HepG2 (cell line): ENCODE results near the gene SESN3. TPM values are rescaled to one million over a fixed set of nuclear protein-coding genes. Genes with fewer than 3 reads are reported as not detected.
A peak's percentile ranks its signal among the peaks of the same experiment; 100 is the strongest.

Experiments used
- ATAC-seq: fragments of 200-7000 bp; cut with Tn5 transposase; 3 replicates; pipeline ENCODE4 v1.9.1; 2020; ENCODE audit warnings: mild to moderate bottlenecking, moderate library complexity
- BruUV-seq: library from RNA; stranded (reverse); fragments of 400-500 nt; replicated peaks from 2 replicates; lab custom pipeline; 2021; lab: Mats Ljungman, UMichigan
- CTCF ChIA-PET: fragments of 300-600 bp; formaldehyde crosslinking; extraction: SDS; loops from one replicate; lab custom pipeline; 2021; ENCODE audit warnings: low total read pairs, inconsistent platforms, low intra/inter-chr PET ratio; lab: Yijun Ruan, JAX
- POLR2A ChIA-PET: fragments of 350-600 bp; sonication (Branson Sonifier 250); formaldehyde crosslinking; loops from one replicate; lab custom pipeline; 2020; ENCODE audit warnings: antibody characterized with exemption, inconsistent platforms; lab: Yijun Ruan, JAX
- DNase-seq: peaks from one replicate; pipeline ENCODE4 v3.0.0-alpha.2; 2015; ENCODE audit warnings: low spot score
- FAIRE-seq: peaks from 3 replicates; lab custom pipeline; 2011; peaks lifted over from hg19 to GRCh38; lab: Jason Lieb, UNC
- H2AFZ ChIP-seq: one replicate; pipeline ENCODE4 v1.6.1; 2011; ENCODE audit warnings: low read length, inconsistent platforms
- H3K27ac ChIP-seq: fragments of 300-600 bp; 3 replicates; pipeline ENCODE4 v1.8.0; 2011; ENCODE audit warnings: mixed run types, mild to moderate bottlenecking, mixed read lengths, low read length, inconsistent platforms; ENCODE audit not compliant: insufficient read depth; ENCODE audit errors: extremely low read length
- H3K27me3 ChIP-seq, 2 experiments: fragments of 200-600 bp in 1 of 2; 2 replicates in 1 of 2; 3 replicates in 1 of 2; pipeline versions ENCODE4 v1.6.0 to v1.8.0; 2011; ENCODE audit warnings: low read length in 2 of 2, mild to moderate bottlenecking in 2 of 2, moderate library complexity in 2 of 2, inconsistent platforms in 1 of 2; ENCODE audit not compliant: insufficient read depth in 2 of 2, control insufficient read depth in 1 of 2
- H3K36me3 ChIP-seq, 2 experiments: fragments of 200-600 bp in 1 of 2; replicated peaks in 1 of 2; 2 replicates in 1 of 2; 3 replicates in 1 of 2; pipeline versions ENCODE4 v1.5.1 to v1.8.0; 2011; ENCODE audit warnings: low read length in 2 of 2, inconsistent platforms in 1 of 2; ENCODE audit not compliant: insufficient read depth in 2 of 2, control insufficient read depth in 1 of 2
- H3K4me1 ChIP-seq: 2 replicates; pipeline ENCODE4 v1.5.1; 2012; ENCODE audit warnings: low read length, inconsistent platforms; ENCODE audit not compliant: insufficient read depth
- H3K4me2 ChIP-seq: 2 replicates; pipeline ENCODE4 v1.6.0; 2011; ENCODE audit warnings: low read depth, low read length, inconsistent platforms
- H3K4me3 ChIP-seq, 3 experiments: fragments of 200-600 bp in 1 of 3; sonication (generic), shearing (Covaris generic) in 1 of 3; replicated peaks in 1 of 3; 2 replicates each; pipeline ENCODE4 v1.5.1; 2011 to 2016; ENCODE audit warnings: low read length in 3 of 3, inconsistent platforms in 2 of 3, low read depth in 2 of 3, mild to moderate bottlenecking in 2 of 3, control low read depth in 1 of 3, mixed read lengths in 1 of 3; ENCODE audit not compliant: insufficient read depth in 1 of 3
- H3K79me2 ChIP-seq: one replicate; pipeline ENCODE4 v1.6.1; 2011; ENCODE audit warnings: low read length, inconsistent platforms; ENCODE audit not compliant: insufficient read depth
- H3K9ac ChIP-seq: 2 replicates; pipeline ENCODE4 v1.6.0; 2011; ENCODE audit warnings: mild to moderate bottlenecking, low read depth, low read length, inconsistent platforms; ENCODE audit not compliant: insufficient read depth
- H3K9me3 ChIP-seq: 2 replicates; pipeline ENCODE4 v1.5.1; 2012; ENCODE audit warnings: mild to moderate bottlenecking, low read length
- H4K20me1 ChIP-seq: 2 replicates; pipeline ENCODE4 v1.6.0; 2011; ENCODE audit warnings: inconsistent platforms, mild to moderate bottlenecking, low read length, moderate library complexity; ENCODE audit not compliant: insufficient read depth
- ATF7 ChIP-seq, 2 experiments: fragments of 450-650 bp in 1 of 2; sonication (generic) in 1 of 2; formaldehyde crosslinking in 1 of 2; IDR thresholded peaks; 2 replicates each; pipeline versions ENCODE4 v1.4.0 to v1.6.1; 2016 to 2020; ENCODE audit warnings: antibody characterized with exemption in 1 of 2, mild to moderate bottlenecking in 1 of 2, missing genetic modification reagents in 1 of 2
- FOXP1 ChIP-seq, 2 experiments: fragments of 450-650 bp in 1 of 2; IDR thresholded peaks; 2 replicates each; pipeline ENCODE4 v1.6.1; 2017 to 2018; ENCODE audit warnings: antibody characterized with exemption in 1 of 2
- KLF9 ChIP-seq: IDR thresholded peaks from 2 replicates; pipeline ENCODE4 v1.6.1; 2016; ENCODE audit warnings: low read depth
- SMYD3 ChIP-seq: sonication (generic); formaldehyde crosslinking; IDR thresholded peaks from 2 replicates; pipeline ENCODE4 v1.8.1; 2023; ENCODE audit warnings: mild to moderate bottlenecking, missing genetic modification reagents
- TBX2 ChIP-seq: sonication (generic); formaldehyde crosslinking; IDR thresholded peaks from 2 replicates; pipeline ENCODE4 v1.5.0; 2020; ENCODE audit warnings: missing genetic modification reagents, mild to moderate bottlenecking, borderline replicate concordance
- TGIF2 ChIP-seq: IDR thresholded peaks from 2 replicates; pipeline ENCODE4 v1.6.1; 2016; ENCODE audit warnings: control low read depth, missing compliant biosample characterization
- XRCC5 ChIP-seq: fragments of 200-400 bp; formaldehyde crosslinking; optimal IDR thresholded peaks from 2 replicates; pipeline ENCODE3; 2017; ENCODE audit warnings: mild to moderate bottlenecking, low read length
- ZBTB34 ChIP-seq: sonication (generic); formaldehyde crosslinking; IDR thresholded peaks from 2 replicates; pipeline ENCODE4 v1.8.0; 2022; ENCODE audit warnings: mild to moderate bottlenecking, missing genetic modification reagents
- ZNF207 ChIP-seq: fragments of 450-650 bp; IDR thresholded peaks from 2 replicates; pipeline ENCODE4 v1.6.1; 2016; ENCODE audit warnings: antibody characterized with exemption, borderline replicate concordance
- ZNF468 ChIP-seq: sonication (generic); formaldehyde crosslinking; IDR thresholded peaks from 2 replicates; pipeline ENCODE4 v1.8.0; 2022; ENCODE audit warnings: mild to moderate bottlenecking, moderate library complexity, missing genetic modification reagents
- ZNF569 ChIP-seq: sonication (generic); formaldehyde crosslinking; IDR thresholded peaks from 2 replicates; pipeline ENCODE4 v1.5.0; 2020; ENCODE audit warnings: mild to moderate bottlenecking, missing genetic modification reagents, moderate library complexity, borderline replicate concordance
- ZNF672 ChIP-seq: sonication (generic); formaldehyde crosslinking; IDR thresholded peaks from 2 replicates; pipeline ENCODE4 v1.8.1; 2022; ENCODE audit warnings: missing genetic modification reagents
- ZNF841 ChIP-seq: sonication (generic); formaldehyde crosslinking; IDR thresholded peaks from 2 replicates; pipeline ENCODE4 v1.8.1; 2023; ENCODE audit warnings: missing genetic modification reagents, borderline replicate concordance
- WGBS: methylation state at CpG from one replicate; pipeline ENCODE4 v1.1.6; 2017; ENCODE audit warnings: low lambda C conversion rate; 5-methylcytosine and 5-hydroxymethylcytosine counted together
- in situ Hi-C: cut with HindIII; loops from 2 replicates; pipeline ENCODE4 v1.10.0; 2017; ENCODE audit warnings: low pct_unique_long_range_greater_than_20kb; ENCODE audit not compliant: extremely low pct_ligation_motif_present
- intact Hi-C: fragments of 100-400 bp; cut with micrococcal nuclease; formaldehyde crosslinking; loops from one replicate; pipeline ENCODE4 v1.10.0; 2022; ENCODE audit not compliant: unreplicated experiment
- polyA plus RNA-seq, 8 experiments: library from polyadenylated mRNA; depleted of rRNA in 3 of 8; stranded (reverse) in 7 of 8; unstranded in 1 of 8; fragments of >200 nt; fragmentation: Illumina TruSeq in 4 of 8; extraction: Trizol in 4 of 8; gene quantifications; 2 replicates each; pipeline versions ENCODE4 v1.2.1 to v1.2.3, GENCODE V29; 2011 to 2016; ENCODE audit warnings: low read depth in 4 of 8, missing spikeins in 1 of 8, mixed read lengths in 1 of 8; ENCODE audit not compliant: insufficient read depth in 1 of 8
- total RNA-seq, 5 experiments: library from RNA; depleted of rRNA; stranded (reverse); fragments of >200 nt; fragmentation: Illumina TruSeq; extraction: Trizol; gene quantifications; 2 replicates each; pipeline ENCODE4 v1.2.3, GENCODE V29; 2016; ENCODE audit warnings: low read depth in 1 of 5

Gene SESN3
- total and polyA plus RNA-seq, 2 of the 13 experiments (the other 11 are each of a cell fraction or from before 2014, with no cell fraction given) = 0.53 to 0.86 TPM

GRCh38 chr11:95192717-95193116 lies 38.3 kb downstream of the SESN3 start:
- H3K27ac ChIP-seq = no peak overlapping the region
- ChIA-PET CTCF (no interaction called here), POLR2A (no interaction called here)
- DNase-seq = no peak
- no peaks in the 10 kb centered on the region for H3K9me3 ChIP-seq
- in situ Hi-C loops = no loop called here
- no peak overlapping the region for H3K4me3 ChIP-seq
- no peaks in the 10 kb centered on the region; a peak in 1 of 5 replicates for H3K27me3 ChIP-seq
- H4K20me1 ChIP-seq = no peaks in the 10 kb centered on the region
- no peak overlapping the region for H2AFZ ChIP-seq
- no peak overlapping the region for H3K4me2 ChIP-seq
- no TSS peak for BruUV-seq
- no peaks in the 10 kb centered on the region for H3K79me2 ChIP-seq
- no peak overlapping the region for H3K9ac ChIP-seq
- H3K36me3 ChIP-seq = no peaks in the 10 kb centered on the region
- no peak for FAIRE-seq
- intact Hi-C loops = no loop called here
- ATAC-seq = no peak
- WGBS = 47% methylated on average over 3 of the region's 3 CpGs
- peak; percentile 7; the same call in 1 of the 2 replicates for TF ChIP-seq ATF7 (IDR thresholded peaks at IDR 0.05)
- TF ChIP-seq ATF7 (CRISPR knock-in tag; IDR thresholded peaks at IDR 0.05) = no peak
- TF ChIP-seq TGIF2 (CRISPR knock-in tag) = no peak
- no peak for TF ChIP-seq ZNF569 (CRISPR knock-in tag)
- TF ChIP-seq ZNF672 = no peak
- H3K4me1 ChIP-seq = no peaks in the 10 kb centered on the region

- DNase-seq (no peak), ATAC-seq (no peak), FAIRE-seq (no peak)
- Histone ChIP-seq H3K36me3 (no peaks in the 10 kb centered on the region), H3K9ac (no peak overlapping the region), H3K79me2 (no peaks in the 10 kb centered on the region), H3K4me1 (no peaks in the 10 kb centered on the region), H3K9me3 (no peaks in the 10 kb centered on the region), H3K4me2 (no peak overlapping the region), H3K4me3 (no peak overlapping the region), H4K20me1 (no peaks in the 10 kb centered on the region), H2AFZ (no peak overlapping the region), H3K27me3 (no peaks in the 10 kb centered on the region; a peak in 1 of 5 replicates), H3K27ac (no peak overlapping the region)
- in situ Hi-C loops (no loop called here), intact Hi-C loops (no loop called here)
- BruUV-seq = no TSS peak
- CTCF ChIA-PET = no interaction called here
- POLR2A ChIA-PET = no interaction called here
- TF ChIP-seq ZNF841 (CRISPR knock-in tag) (no peak), SMYD3 (CRISPR knock-in tag) (no peak), KLF9 (CRISPR knock-in tag) (no peak), FOXP1 (IDR thresholded peaks at IDR 0.05) (no peak), FOXP1 (CRISPR knock-in tag; IDR thresholded peaks at IDR 0.05) (no peak), XRCC5 (no peak), ZBTB34 (no peak), ZNF207 (no peak), ZNF468 (CRISPR knock-in tag) (no peak), TBX2 (no peak)
Observed at GRCh38 chr11:95187723-95188122, 43.3 kb downstream of the SESN3 start.
